D721Med (cell line): ENCODE measurements around the gene KPNA3.

ENCODE experiments used
- DNase-seq: peaks from one replicate; pipeline ENCODE4 v3.0.0; 2011; ENCODE audit warnings: low spot score; ENCODE audit not compliant: insufficient read length
- FAIRE-seq: peaks from 2 replicates; lab custom pipeline; 2011; peaks lifted over from hg19 to GRCh38; lab: Jason Lieb, UNC
- CTCF ChIP-seq: IDR thresholded peaks from 2 replicates; pipeline ENCODE4 v1.5.1; 2012; ENCODE audit warnings: mild to moderate bottlenecking, control low read depth; ENCODE audit not compliant: insufficient read depth; ENCODE audit errors: missing control alignments

The KPNA3 gene

GRCh38 chr13:49664606-49665005 is 127.9 kb downstream of the KPNA3 start:
- FAIRE-seq: peak; percentile 87
- TF ChIP-seq CTCF: no peak
- DNase-seq: peak; percentile 48

DNA sequence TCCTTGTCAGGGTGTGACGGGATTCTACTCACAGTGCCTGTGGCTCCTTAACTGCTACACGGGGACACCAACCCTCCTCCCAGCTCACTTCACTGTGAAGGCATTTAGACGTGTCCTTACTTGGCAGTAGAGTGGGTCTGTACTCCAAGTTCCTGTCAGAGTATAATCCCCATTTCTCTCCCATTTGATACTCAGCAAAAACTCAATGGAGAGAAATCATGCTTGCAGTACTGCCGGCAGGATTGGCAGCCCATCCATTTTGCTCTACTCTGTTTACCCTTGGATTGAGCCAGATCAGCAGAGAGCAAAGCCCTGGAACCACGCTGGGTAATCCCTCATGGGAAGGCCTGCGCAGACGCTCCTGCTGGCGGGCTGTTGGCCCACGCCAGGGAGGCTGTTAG is 135.2 kb downstream of the KPNA3 start:
- DNase-seq: peak; percentile 70
- peak; percentile 29 for FAIRE-seq
- no peak for TF ChIP-seq CTCF

GRCh38 chr13:49655906-49656305 is 136.6 kb downstream of the KPNA3 start:
- peak; percentile 92 for FAIRE-seq
- no peak for DNase-seq
- TF ChIP-seq CTCF: no peak

DNA sequence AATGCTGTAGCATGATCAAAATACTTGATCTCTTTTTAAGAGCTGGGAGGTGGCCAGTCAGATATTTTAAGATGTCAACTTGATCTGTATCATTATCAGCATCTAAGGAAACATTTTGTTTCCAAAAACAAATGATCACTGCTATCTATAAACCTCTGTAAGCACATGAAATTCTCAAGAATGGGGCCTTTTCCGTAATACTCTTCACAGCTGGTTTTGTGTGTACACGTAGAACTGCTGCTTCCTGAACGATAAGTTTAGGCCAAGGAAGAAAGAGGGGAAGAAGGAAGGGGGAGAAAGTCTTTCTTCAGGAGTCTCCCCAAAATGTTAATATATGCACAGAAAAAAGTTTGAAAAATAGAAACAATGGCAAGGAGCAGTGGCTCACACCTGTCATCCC is 138.5 kb downstream of the KPNA3 start:
- no peak for TF ChIP-seq CTCF
- FAIRE-seq: no peak
- DNase-seq: no peak

GRCh38 chr13:49653478-49653877 is 139.0 kb downstream of the KPNA3 start:
- no peak for TF ChIP-seq CTCF
- FAIRE-seq (peak; percentile 35), DNase-seq (no peak)

DNA sequence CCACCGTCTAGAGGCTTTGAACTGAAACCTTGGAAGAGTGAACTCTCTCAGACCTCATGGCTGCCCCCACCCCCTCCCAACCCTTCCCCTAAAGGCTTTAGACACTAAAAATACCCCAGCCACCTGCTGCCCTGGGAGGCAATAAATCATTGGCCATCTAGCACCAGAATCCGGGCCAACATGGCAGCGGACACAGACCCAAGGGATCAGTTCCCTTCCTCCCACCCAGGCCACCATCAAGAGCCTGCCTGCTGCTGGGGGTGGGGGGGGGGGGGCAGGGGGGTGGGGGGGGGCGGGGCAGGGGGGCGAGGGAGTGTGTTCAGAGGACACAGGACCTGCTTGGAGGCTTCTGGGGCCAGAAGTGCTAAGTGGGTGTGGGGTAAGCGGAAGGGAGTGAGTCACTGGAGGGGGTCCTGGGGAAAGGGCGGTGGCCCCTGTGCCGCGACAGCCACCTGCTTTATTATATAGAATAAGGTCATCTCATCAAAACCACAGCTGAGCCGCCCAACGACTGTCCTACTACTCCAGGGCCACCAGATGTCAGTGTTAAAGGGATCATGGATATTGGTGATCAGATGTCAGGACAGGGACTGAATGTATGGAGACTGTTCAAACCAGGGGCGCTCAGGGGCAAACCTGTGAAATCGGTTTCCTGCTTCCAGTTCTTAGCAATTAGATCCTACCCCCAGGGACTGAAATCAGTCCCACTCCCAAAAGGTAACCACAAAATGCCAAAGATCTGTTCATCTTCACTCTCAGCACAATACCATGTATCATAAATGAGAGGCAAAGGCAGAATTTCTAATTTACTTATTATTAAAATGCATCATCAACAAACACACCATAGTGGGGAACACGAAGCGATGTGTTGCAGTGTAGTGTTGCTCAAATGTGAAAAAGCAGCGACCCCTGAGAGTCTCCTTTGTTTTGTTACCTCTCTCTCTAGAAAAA is 139.9 kb downstream of the KPNA3 start:
- DNase-seq: peak; percentile 62
- TF ChIP-seq CTCF: peak; percentile 67

More for the DNA sequence above, 139.9 kb downstream of the KPNA3 start:
- peak; percentile 73 for FAIRE-seq
